Measurements from ENCODE around the gene CCDC194.

DNA sequence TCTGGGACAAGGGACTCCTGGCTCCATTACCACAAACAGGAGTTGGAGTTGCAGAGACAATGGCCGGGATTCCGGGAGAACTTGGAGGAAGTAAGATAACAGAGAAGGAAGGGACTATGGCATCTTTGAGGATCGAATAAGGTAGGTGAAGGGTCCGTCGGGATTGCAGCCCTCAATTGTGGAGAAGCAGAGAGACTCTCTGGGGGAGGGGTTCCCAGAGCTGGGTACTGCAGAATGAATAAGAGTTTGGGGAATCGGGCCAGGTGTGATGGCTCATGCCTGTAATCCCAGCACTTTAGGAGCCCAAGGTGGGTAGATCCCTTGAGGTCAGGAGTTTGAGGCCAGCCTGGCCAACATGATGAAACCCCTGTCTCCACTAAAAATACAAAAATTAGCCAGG lies 7.6 kb upstream of the CCDC194 start:
- TF ChIP-seq CTCF (IDR thresholded peaks at IDR 0.05) (no peak), ELF4 (CRISPR knock-in tag; IDR thresholded peaks at IDR 0.05; ENCODE audit: low read depth) (no peak), CREB1 (CRISPR knock-in tag; IDR thresholded peaks at IDR 0.05) (no peak), E2F5 (CRISPR knock-in tag; IDR thresholded peaks at IDR 0.05) (no peak), ZNF317 (CRISPR knock-in tag; IDR thresholded peaks at IDR 0.05; ENCODE audit: borderline replicate concordance, low read depth) (no peak), FOXK1 (CRISPR knock-in tag; IDR thresholded peaks at IDR 0.05) (no peak), JAZF1 (CRISPR knock-in tag; IDR thresholded peaks at IDR 0.05) (no peak), ZNF396 (CRISPR knock-in tag; IDR thresholded peaks at IDR 0.05; ENCODE audit: borderline replicate concordance) (no peak), ESRRA (CRISPR knock-in tag; IDR thresholded peaks at IDR 0.05; ENCODE audit: borderline replicate concordance) (no peak), SP1 (CRISPR knock-in tag; conservative IDR thresholded peaks at IDR 0.05) (no peak), MYBL2 (CRISPR knock-in tag; IDR thresholded peaks at IDR 0.05) (no peak)
- TF ChIP-seq, protein P1, sequence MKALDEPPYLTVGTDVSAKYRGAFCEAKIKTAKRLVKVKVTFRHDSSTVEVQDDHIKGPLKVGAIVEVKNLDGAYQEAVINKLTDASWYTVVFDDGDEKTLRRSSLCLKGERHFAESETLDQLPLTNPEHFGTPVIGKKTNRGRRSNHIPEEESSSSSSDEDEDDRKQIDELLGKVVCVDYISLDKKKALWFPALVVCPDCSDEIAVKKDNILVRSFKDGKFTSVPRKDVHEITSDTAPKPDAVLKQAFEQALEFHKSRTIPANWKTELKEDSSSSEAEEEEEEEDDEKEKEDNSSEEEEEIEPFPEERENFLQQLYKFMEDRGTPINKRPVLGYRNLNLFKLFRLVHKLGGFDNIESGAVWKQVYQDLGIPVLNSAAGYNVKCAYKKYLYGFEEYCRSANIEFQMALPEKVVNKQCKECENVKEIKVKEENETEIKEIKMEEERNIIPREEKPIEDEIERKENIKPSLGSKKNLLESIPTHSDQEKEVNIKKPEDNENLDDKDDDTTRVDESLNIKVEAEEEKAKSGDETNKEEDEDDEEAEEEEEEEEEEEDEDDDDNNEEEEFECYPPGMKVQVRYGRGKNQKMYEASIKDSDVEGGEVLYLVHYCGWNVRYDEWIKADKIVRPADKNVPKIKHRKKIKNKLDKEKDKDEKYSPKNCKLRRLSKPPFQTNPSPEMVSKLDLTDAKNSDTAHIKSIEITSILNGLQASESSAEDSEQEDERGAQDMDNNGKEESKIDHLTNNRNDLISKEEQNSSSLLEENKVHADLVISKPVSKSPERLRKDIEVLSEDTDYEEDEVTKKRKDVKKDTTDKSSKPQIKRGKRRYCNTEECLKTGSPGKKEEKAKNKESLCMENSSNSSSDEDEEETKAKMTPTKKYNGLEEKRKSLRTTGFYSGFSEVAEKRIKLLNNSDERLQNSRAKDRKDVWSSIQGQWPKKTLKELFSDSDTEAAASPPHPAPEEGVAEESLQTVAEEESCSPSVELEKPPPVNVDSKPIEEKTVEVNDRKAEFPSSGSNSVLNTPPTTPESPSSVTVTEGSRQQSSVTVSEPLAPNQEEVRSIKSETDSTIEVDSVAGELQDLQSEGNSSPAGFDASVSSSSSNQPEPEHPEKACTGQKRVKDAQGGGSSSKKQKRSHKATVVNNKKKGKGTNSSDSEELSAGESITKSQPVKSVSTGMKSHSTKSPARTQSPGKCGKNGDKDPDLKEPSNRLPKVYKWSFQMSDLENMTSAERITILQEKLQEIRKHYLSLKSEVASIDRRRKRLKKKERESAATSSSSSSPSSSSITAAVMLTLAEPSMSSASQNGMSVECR (CRISPR knock-in tag; IDR thresholded peaks at IDR 0.05; ENCODE audit: borderline replicate concordance): no peak
- TF ChIP-seq, protein P2, sequence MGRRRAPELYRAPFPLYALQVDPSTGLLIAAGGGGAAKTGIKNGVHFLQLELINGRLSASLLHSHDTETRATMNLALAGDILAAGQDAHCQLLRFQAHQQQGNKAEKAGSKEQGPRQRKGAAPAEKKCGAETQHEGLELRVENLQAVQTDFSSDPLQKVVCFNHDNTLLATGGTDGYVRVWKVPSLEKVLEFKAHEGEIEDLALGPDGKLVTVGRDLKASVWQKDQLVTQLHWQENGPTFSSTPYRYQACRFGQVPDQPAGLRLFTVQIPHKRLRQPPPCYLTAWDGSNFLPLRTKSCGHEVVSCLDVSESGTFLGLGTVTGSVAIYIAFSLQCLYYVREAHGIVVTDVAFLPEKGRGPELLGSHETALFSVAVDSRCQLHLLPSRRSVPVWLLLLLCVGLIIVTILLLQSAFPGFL (CRISPR knock-in tag; IDR thresholded peaks at IDR 0.05; ENCODE audit: borderline replicate concordance): no peak
